WTC11 (cell line): ENCODE data around the gene ZCRB1.

Source experiments
- ATF3 ChIP-seq: sonication (generic); formaldehyde crosslinking; conservative IDR thresholded peaks from 2 replicates; pipeline ENCODE4 v1.8.1; 2022; ENCODE audit warnings: mild to moderate bottlenecking, missing genetic modification reagents
- CREM ChIP-seq: sonication (generic); formaldehyde crosslinking; IDR thresholded peaks from 2 replicates; pipeline ENCODE4 v1.8.1; 2022; ENCODE audit warnings: mild to moderate bottlenecking, missing genetic modification reagents, moderate library complexity
- ETV6 ChIP-seq: sonication (generic); formaldehyde crosslinking; IDR thresholded peaks from 2 replicates; pipeline ENCODE4 v1.8.1; 2022; ENCODE audit warnings: mild to moderate bottlenecking, missing genetic modification reagents
- FOXP1 ChIP-seq: sonication (generic); formaldehyde crosslinking; IDR thresholded peaks from 2 replicates; pipeline ENCODE4 v1.8.0; 2022; ENCODE audit warnings: missing genetic modification reagents, mild to moderate bottlenecking, moderate library complexity, borderline replicate concordance
- GRHL2 ChIP-seq: fragments of 250-450 bp; sonication (Bioruptor Pico); IDR thresholded peaks from 2 replicates; pipeline ENCODE4 v1.8.0; 2022; ENCODE audit warnings: mild to moderate bottlenecking, moderate library complexity; ENCODE audit not compliant: insufficient replicate concordance, severe bottlenecking
- IRF1 ChIP-seq: sonication (generic); formaldehyde crosslinking; IDR thresholded peaks from 2 replicates; pipeline ENCODE4 v1.8.0; 2023; ENCODE audit warnings: missing genetic modification reagents
- NFE2L1 ChIP-seq: sonication (generic); formaldehyde crosslinking; IDR thresholded peaks from 2 replicates; pipeline ENCODE4 v1.8.1; 2023; ENCODE audit warnings: missing genetic modification reagents
- SP1 ChIP-seq: sonication (generic); formaldehyde crosslinking; conservative IDR thresholded peaks from 2 replicates; pipeline ENCODE4 v1.8.1; 2022; ENCODE audit warnings: missing genetic modification reagents
- ZNF121 ChIP-seq: sonication (generic); formaldehyde crosslinking; IDR thresholded peaks from 2 replicates; pipeline ENCODE4 v1.8.0; 2023; ENCODE audit warnings: missing genetic modification reagents
- ZNF138 ChIP-seq: sonication (generic); formaldehyde crosslinking; conservative IDR thresholded peaks from 2 replicates; pipeline ENCODE4 v1.8.1; 2022; ENCODE audit warnings: mild to moderate bottlenecking, moderate library complexity, missing genetic modification reagents
- ZNF317 ChIP-seq: sonication (generic); formaldehyde crosslinking; IDR thresholded peaks from 2 replicates; pipeline ENCODE4 v1.8.1; 2023; ENCODE audit warnings: low read depth, mild to moderate bottlenecking, moderate library complexity, missing genetic modification reagents, borderline replicate concordance
- TF ChIP-seq, protein P1 (sequence below): sonication (generic); formaldehyde crosslinking; IDR thresholded peaks from 2 replicates; pipeline ENCODE4 v1.8.0; 2023; ENCODE audit warnings: mild to moderate bottlenecking, missing genetic modification reagents
- TF ChIP-seq, protein P2 (sequence below): fragments of 200-600 bp; IDR thresholded peaks from 2 replicates; pipeline ENCODE4 v1.8.0; 2022; ENCODE audit warnings: antibody characterized with exemption
- TF ChIP-seq, protein P3 (sequence below): sonication (generic); formaldehyde crosslinking; IDR thresholded peaks from 2 replicates; pipeline ENCODE4 v1.8.1; 2022; ENCODE audit warnings: mild to moderate bottlenecking, missing genetic modification reagents, moderate library complexity, borderline replicate concordance

DNA sequence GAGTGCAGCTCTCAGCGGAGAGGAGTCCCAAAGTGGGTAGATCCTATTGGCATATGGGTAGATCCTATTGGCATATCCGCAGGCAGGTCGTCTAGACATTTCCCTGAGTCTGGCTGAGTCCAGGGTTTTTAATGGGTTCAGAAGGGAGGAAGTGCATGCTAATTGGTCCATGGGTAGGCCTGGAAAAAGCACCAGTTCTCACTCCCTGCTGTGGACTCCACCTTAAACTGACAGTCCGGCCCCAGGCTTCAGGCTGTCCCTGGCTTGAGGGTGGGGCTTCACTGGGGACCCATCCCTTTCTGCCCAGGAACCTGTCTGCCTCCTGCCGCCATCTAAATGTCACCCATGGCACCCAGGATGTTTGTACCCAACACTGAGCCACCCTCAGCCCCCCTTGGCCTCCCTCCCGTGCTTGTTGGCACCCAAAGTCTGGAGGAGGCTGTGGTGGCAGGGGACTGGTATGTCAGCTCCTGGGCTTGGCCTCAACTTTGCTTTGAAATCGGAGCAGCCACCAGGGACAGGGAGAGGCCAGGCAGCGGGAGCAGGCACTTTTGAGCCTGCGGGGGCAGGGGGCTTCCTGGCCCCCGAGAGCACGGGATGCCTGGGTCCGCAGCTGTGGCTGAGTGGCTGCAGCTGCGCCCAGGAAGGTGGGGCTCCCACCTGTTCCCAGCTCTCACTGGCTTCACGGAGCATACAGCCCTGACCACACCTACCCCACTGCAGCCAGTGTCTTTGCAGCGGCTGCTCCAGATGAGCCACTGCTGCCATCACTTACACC lies 58.3 kb downstream of the ZCRB1 start:
- TF ChIP-seq, protein P1, sequence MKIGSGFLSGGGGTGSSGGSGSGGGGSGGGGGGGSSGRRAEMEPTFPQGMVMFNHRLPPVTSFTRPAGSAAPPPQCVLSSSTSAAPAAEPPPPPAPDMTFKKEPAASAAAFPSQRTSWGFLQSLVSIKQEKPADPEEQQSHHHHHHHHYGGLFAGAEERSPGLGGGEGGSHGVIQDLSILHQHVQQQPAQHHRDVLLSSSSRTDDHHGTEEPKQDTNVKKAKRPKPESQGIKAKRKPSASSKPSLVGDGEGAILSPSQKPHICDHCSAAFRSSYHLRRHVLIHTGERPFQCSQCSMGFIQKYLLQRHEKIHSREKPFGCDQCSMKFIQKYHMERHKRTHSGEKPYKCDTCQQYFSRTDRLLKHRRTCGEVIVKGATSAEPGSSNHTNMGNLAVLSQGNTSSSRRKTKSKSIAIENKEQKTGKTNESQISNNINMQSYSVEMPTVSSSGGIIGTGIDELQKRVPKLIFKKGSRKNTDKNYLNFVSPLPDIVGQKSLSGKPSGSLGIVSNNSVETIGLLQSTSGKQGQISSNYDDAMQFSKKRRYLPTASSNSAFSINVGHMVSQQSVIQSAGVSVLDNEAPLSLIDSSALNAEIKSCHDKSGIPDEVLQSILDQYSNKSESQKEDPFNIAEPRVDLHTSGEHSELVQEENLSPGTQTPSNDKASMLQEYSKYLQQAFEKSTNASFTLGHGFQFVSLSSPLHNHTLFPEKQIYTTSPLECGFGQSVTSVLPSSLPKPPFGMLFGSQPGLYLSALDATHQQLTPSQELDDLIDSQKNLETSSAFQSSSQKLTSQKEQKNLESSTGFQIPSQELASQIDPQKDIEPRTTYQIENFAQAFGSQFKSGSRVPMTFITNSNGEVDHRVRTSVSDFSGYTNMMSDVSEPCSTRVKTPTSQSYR (CRISPR knock-in tag), result no peak
- TF ChIP-seq ZNF121 (CRISPR knock-in tag) (no peak), IRF1 (no peak), ATF3 (CRISPR knock-in tag) (no peak), SP1 (no peak), FOXP1 (CRISPR knock-in tag) (no peak), ETV6 (CRISPR knock-in tag) (no peak), CREM (CRISPR knock-in tag) (no peak), NFE2L1 (CRISPR knock-in tag) (no peak), ZNF317 (CRISPR knock-in tag) (no peak), ZNF138 (CRISPR knock-in tag) (no peak), GRHL2 (CRISPR knock-in tag) (no peak)
- TF ChIP-seq, protein P2, sequence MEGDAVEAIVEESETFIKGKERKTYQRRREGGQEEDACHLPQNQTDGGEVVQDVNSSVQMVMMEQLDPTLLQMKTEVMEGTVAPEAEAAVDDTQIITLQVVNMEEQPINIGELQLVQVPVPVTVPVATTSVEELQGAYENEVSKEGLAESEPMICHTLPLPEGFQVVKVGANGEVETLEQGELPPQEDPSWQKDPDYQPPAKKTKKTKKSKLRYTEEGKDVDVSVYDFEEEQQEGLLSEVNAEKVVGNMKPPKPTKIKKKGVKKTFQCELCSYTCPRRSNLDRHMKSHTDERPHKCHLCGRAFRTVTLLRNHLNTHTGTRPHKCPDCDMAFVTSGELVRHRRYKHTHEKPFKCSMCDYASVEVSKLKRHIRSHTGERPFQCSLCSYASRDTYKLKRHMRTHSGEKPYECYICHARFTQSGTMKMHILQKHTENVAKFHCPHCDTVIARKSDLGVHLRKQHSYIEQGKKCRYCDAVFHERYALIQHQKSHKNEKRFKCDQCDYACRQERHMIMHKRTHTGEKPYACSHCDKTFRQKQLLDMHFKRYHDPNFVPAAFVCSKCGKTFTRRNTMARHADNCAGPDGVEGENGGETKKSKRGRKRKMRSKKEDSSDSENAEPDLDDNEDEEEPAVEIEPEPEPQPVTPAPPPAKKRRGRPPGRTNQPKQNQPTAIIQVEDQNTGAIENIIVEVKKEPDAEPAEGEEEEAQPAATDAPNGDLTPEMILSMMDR, result no peak
- TF ChIP-seq, protein P3, sequence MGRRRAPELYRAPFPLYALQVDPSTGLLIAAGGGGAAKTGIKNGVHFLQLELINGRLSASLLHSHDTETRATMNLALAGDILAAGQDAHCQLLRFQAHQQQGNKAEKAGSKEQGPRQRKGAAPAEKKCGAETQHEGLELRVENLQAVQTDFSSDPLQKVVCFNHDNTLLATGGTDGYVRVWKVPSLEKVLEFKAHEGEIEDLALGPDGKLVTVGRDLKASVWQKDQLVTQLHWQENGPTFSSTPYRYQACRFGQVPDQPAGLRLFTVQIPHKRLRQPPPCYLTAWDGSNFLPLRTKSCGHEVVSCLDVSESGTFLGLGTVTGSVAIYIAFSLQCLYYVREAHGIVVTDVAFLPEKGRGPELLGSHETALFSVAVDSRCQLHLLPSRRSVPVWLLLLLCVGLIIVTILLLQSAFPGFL (CRISPR knock-in tag), result no peak
